Mononuclear cell (primary cell): ENCODE results near the gene NAPEPLD. TPM values are rescaled to one million over a fixed set of nuclear protein-coding genes. Genes with fewer than 3 reads are reported as not detected.
"Not testable (repeated sequence)": the region's sequence is repeated elsewhere in the genome, so short reads cannot be mapped to it uniquely, and the experiment has no call there.

ENCODE experiments used
- H3K27me3 ChIP-seq: 2 replicates; pipeline ENCODE4 v1.6.0; 2011; ENCODE audit warnings: low read length, control low read depth; ENCODE audit not compliant: insufficient read depth
- H3K4me1 ChIP-seq: 2 replicates; pipeline ENCODE4 v1.5.1; 2011; ENCODE audit warnings: mild to moderate bottlenecking, low read length, control low read depth; ENCODE audit not compliant: insufficient read depth
- H3K4me3 ChIP-seq: 2 replicates; pipeline ENCODE4 v1.5.1; 2011; ENCODE audit warnings: mild to moderate bottlenecking, low read length, moderate library complexity
- H3K9me3 ChIP-seq: 2 replicates; pipeline ENCODE4 v1.5.1; 2011; ENCODE audit warnings: low read depth, mild to moderate bottlenecking, control low read depth, low read length
- total RNA-seq: library from RNA; depleted of rRNA; stranded (reverse); fragments of >200 nt; gene quantifications from one replicate; pipeline ENCODE4 v1.2.3, GENCODE V29; 2012

NAPEPLD gene
- total RNA-seq, 1 donor, result 2.1 TPM

- Histone ChIP-seq H3K4me3 (peak overlapping the region; percentile 50), H3K4me1 (peaks cover 41% of the 10 kb centered on the region), H3K27me3 (no peaks in the 10 kb centered on the region), H3K9me3 (no peaks in the 10 kb centered on the region)
These were observed 74.8 kb downstream of the NAPEPLD start for GRCh38 chr7:103073989-103074518.

DNA sequence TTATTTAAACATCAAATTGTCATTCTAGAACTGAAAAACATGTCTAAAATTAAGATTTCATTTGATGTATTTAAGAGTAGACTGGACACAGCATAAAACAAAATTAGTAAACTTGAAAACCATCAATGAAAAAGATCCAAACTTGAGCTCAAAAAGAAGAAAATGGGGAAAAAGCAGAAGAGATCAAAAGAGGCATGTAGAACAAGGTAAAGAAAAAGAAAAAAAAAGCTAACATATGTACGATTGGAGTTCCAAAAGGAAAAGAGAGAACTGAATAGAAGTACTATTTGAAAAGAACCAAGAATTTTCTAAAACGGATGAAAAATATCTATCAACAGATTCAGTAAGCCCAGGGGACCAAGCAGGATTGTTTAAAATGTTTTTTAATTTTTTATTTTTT is 77.9 kb downstream of the NAPEPLD start:
- no peak overlapping the region for H3K4me3 ChIP-seq

GRCh38 chr7:103068414-103069403 is 80.2 kb downstream of the NAPEPLD start:
- no peaks in the 10 kb centered on the region for H3K27me3 ChIP-seq
- no peak overlapping the region for H3K4me3 ChIP-seq
- H3K9me3 ChIP-seq, result no peaks in the 10 kb centered on the region
- H3K4me1 ChIP-seq, result peaks cover under 1% of the 10 kb centered on the region

More for the DNA sequence above, 77.9 kb downstream of the NAPEPLD start:
- Histone ChIP-seq H3K4me1 (peaks cover 13% of the 10 kb centered on the region), H3K27me3 (no peaks in the 10 kb centered on the region), H3K9me3 (no peaks in the 10 kb centered on the region)

DNA sequence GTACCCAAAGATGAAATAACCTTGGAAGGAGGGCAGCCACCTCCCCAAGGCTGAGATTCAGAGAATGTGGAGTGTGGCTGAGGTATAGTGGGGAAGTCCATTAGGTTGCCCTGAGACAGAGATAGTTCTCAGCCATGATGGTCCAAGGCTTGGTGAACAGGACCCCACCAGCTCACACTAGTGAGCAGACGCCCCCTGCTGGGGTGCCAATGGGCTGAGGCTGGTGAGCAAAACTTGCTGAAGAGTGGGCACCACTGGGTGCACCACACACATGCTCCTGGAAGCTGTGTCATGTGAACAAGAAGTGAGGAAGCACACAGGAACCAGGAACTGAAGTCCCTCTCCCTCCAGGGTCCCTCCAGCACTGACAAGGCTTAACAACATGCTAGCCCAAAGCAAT is 83.2 kb downstream of the NAPEPLD start:
- Histone ChIP-seq H3K4me3 (no peak overlapping the region), H3K27me3 (no peaks in the 10 kb centered on the region), H3K9me3 (no peaks in the 10 kb centered on the region)

DNA sequence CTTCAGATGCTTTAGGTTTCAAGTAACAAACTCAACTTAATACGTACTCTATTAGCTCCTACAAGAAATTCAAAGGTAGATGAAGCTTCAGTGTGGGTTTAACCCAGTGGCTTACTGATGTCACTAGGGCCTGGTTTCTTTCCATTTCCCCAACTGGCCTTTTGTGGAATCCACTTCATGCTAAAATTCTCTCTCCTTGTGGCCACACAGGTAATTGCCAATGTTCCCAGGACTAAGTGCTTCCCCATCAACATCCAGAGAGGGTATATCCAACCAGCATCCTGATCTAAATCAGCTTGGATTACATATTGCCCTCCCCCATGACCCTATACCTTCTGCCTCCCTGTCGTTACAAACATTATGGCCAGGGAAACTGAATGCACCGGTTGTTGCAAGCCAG is 85.0 kb downstream of the NAPEPLD start:
- H3K4me3 ChIP-seq, result no peak overlapping the region
- no peaks in the 10 kb centered on the region for H3K9me3 ChIP-seq
- H3K4me1 ChIP-seq, result no peaks in the 10 kb centered on the region
- no peaks in the 10 kb centered on the region for H3K27me3 ChIP-seq

More for the DNA sequence above, 83.2 kb downstream of the NAPEPLD start:
- H3K4me1 ChIP-seq, result no peaks in the 10 kb centered on the region

DNA sequence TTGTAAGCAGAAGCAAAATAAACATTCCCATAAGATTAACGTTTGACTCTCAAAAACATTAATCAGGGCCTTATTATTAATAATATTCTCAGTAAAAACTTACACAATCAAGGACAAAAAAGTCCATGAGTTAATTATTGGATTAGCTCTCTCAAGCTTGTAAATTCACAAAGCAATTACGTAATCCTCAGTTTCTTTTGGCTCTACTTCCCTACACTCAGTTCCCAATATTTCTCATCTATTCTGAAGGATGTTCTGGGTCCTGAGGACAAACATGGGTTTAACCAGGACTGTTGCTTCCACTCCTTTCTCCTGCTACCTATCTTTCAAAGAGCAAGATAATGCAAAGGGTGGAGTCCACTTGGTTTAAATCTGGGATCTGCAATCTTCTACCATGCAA is 89.4 kb downstream of the NAPEPLD start:
- H3K4me3 ChIP-seq, result no peak overlapping the region

GRCh38 chr7:103058122-103058521 is 90.8 kb downstream of the NAPEPLD start:
- Histone ChIP-seq H3K9me3 (no peaks in the 10 kb centered on the region), H3K4me1 (no peaks in the 10 kb centered on the region), H3K4me3 (no peak overlapping the region), H3K27me3 (no peaks in the 10 kb centered on the region)

More for the DNA sequence above, 89.4 kb downstream of the NAPEPLD start:
- H3K4me1 ChIP-seq, result no peaks in the 10 kb centered on the region
- H3K9me3 ChIP-seq, result no peaks in the 10 kb centered on the region
- H3K27me3 ChIP-seq, result no peaks in the 10 kb centered on the region

- not testable (repeated sequence) for H3K4me3 ChIP-seq, H3K9me3 ChIP-seq, H3K4me1 ChIP-seq, H3K27me3 ChIP-seq
These were observed 92.9 kb downstream of the NAPEPLD start for GRCh38 chr7:103056006-103056405.

DNA sequence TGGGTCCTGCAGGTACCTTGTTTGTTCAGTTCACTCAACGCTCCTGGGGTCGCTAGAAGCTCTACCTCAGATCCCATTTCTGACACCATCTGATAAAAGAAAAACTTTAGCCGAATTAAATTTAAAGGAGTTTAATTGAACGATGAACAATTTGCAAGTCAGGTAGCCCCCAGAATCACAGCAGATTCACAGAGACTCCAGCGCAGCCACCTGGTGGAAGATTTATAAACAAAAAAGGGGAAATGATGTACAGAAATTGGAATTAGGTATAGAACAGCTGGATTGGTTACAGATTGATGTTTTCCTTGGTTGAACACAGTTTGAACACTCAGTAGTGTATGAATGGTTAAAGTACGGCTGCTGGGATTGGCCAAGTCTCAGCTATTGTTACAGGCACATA is 97.4 kb downstream of the NAPEPLD start:
- no peaks in the 10 kb centered on the region for H3K27me3 ChIP-seq
- no peaks in the 10 kb centered on the region for H3K9me3 ChIP-seq
- H3K4me3 ChIP-seq, result no peak overlapping the region
- H3K4me1 ChIP-seq, result no peaks in the 10 kb centered on the region

Other genes with a start within 250 kb of the NAPEPLD start
- 0.10 TPM for gene LRRC17, start 236.1 kb downstream of the NAPEPLD start, total RNA-seq
- gene FBXL13, start 74.3 kb downstream of the NAPEPLD start, total RNA-seq, result 1.9 TPM
- 8.6 TPM for gene ARMC10, start 74.0 kb downstream of the NAPEPLD start, total RNA-seq
- 89.6 TPM for gene PMPCB, start 148.3 kb upstream of the NAPEPLD start, total RNA-seq
- gene DNAJC2, start 195.7 kb upstream of the NAPEPLD start, total RNA-seq, result 43.3 TPM
- gene PSMC2, start 198.5 kb upstream of the NAPEPLD start, total RNA-seq, result 128 TPM